HG02623 (cell line): Measurements from ENCODE around the gene EFHC1.

Source experiments
- ATAC-seq: cut with Tn5 transposase; IDR thresholded peaks from one replicate; pipeline ENCODE4 v1.9.1; 2021; ENCODE audit warnings: moderate library complexity; ENCODE audit not compliant: unreplicated experiment

EFHC1 gene

GRCh38 chr6:52500238-52501129 lies 80.3 kb downstream of the EFHC1 start:
- ATAC-seq: no peak

- ATAC-seq: no peak
These were observed 82.3 kb downstream of the EFHC1 start for GRCh38 chr6:52502306-52503029.

GRCh38 chr6:52503323-52503747 lies 83.2 kb downstream of the EFHC1 start:
- no peak for ATAC-seq

- ATAC-seq: no peak
These were observed 84.0 kb downstream of the EFHC1 start for GRCh38 chr6:52503851-52504781.

- no peak for ATAC-seq
These were observed 84.6 kb downstream of the EFHC1 start for GRCh38 chr6:52504782-52505136.

- no peak for ATAC-seq
These were observed 85.7 kb downstream of the EFHC1 start for GRCh38 chr6:52505726-52506409.

- ATAC-seq: no peak
These were observed 86.3 kb downstream of the EFHC1 start for GRCh38 chr6:52506476-52506875.

GRCh38 chr6:52507557-52508260 lies 87.6 kb downstream of the EFHC1 start:
- no peak for ATAC-seq

- ATAC-seq: no peak
These were observed 88.2 kb downstream of the EFHC1 start for GRCh38 chr6:52508261-52508739.

GRCh38 chr6:52509281-52510212 lies 89.4 kb downstream of the EFHC1 start:
- no peak for ATAC-seq

GRCh38 chr6:52510213-52510562 lies 90.0 kb downstream of the EFHC1 start:
- no peak for ATAC-seq

GRCh38 chr6:52511163-52511562 lies 91.0 kb downstream of the EFHC1 start:
- no peak for ATAC-seq

GRCh38 chr6:52511572-52512151 lies 91.5 kb downstream of the EFHC1 start:
- no peak for ATAC-seq

GRCh38 chr6:52512199-52512598 lies 92.1 kb downstream of the EFHC1 start:
- ATAC-seq: no peak

GRCh38 chr6:52513464-52513863 lies 93.3 kb downstream of the EFHC1 start:
- ATAC-seq: no peak

- no peak for ATAC-seq
These were observed 93.8 kb downstream of the EFHC1 start for GRCh38 chr6:52513896-52514295.

GRCh38 chr6:52514514-52514913 lies 94.4 kb downstream of the EFHC1 start:
- ATAC-seq: no peak

GRCh38 chr6:52515219-52515960 lies 95.2 kb downstream of the EFHC1 start:
- no peak for ATAC-seq
